BJ (cell line): ENCODE measurements around the gene AGL. TPM values are rescaled to one million over a fixed set of nuclear protein-coding genes. Genes with fewer than 3 reads are reported as not detected.

ENCODE experiments used
- CTCF ChIA-PET: fragments of 350-600 bp; formaldehyde crosslinking; extraction: SDS; loops from one replicate; lab custom pipeline; 2021; ENCODE audit warnings: antibody characterized with exemption, inconsistent platforms; lab: Yijun Ruan, JAX
- POLR2A ChIA-PET: fragments of 300-600 bp; sonication (Branson Sonifier 250); formaldehyde crosslinking; extraction: SDS; loops from one replicate; lab custom pipeline; 2021; ENCODE audit warnings: antibody characterized with exemption; lab: Charles Lee
- DNase-seq: peaks from one replicate; pipeline ENCODE4 v3.0.0-alpha.2; 2011; ENCODE audit warnings: low read depth
- H3K27me3 ChIP-seq: 2 replicates; pipeline ENCODE4 v1.6.0; 2011; ENCODE audit warnings: low read length; ENCODE audit not compliant: control insufficient read depth, insufficient read depth
- H3K36me3 ChIP-seq: 2 replicates; pipeline ENCODE4 v1.5.1; 2011; ENCODE audit warnings: low read length; ENCODE audit not compliant: control insufficient read depth, insufficient read depth
- H3K4me3 ChIP-seq: 2 replicates; pipeline ENCODE4 v1.5.1; 2011; ENCODE audit warnings: low read depth, mild to moderate bottlenecking, control low read depth, low read length
- CTCF ChIP-seq: IDR thresholded peaks from 2 replicates; pipeline ENCODE4 v1.5.1; 2011; ENCODE audit warnings: low read depth, mild to moderate bottlenecking, control low read depth, inconsistent platforms, low read length, moderate library complexity; ENCODE audit not compliant: insufficient read depth
- polyA plus RNA-seq: library from polyadenylated mRNA; depleted of rRNA; stranded (reverse); fragments of >200 nt; gene quantifications from 2 replicates; pipeline ENCODE4 v1.2.3, GENCODE V29; 2011

The AGL gene
- polyA plus RNA-seq, 1 experiment = 1.6 TPM

GRCh38 chr1:99963041-99963795 lies 113.1 kb downstream of the AGL start:
- ChIA-PET POLR2A (no interaction called here), CTCF (no interaction called here)
- Histone ChIP-seq H3K4me3 (no peak overlapping the region), H3K27me3 (no peaks in the 10 kb centered on the region), H3K36me3 (no peaks in the 10 kb centered on the region)
- DNase-seq = no peak
- no peak for TF ChIP-seq CTCF

- ChIA-PET CTCF (no interaction called here), POLR2A (no interaction called here)
- no peak overlapping the region for H3K4me3 ChIP-seq
- no peaks in the 10 kb centered on the region for H3K27me3 ChIP-seq
- no peak for DNase-seq
- no peak for TF ChIP-seq CTCF
- H3K36me3 ChIP-seq = no peaks in the 10 kb centered on the region
Observed at GRCh38 chr1:99964806-99965205, 114.6 kb downstream of the AGL start.

GRCh38 chr1:99965646-99966375 lies 115.7 kb downstream of the AGL start:
- TF ChIP-seq CTCF = no peak
- DNase-seq = no peak
- Histone ChIP-seq H3K4me3 (no peak overlapping the region), H3K27me3 (no peaks in the 10 kb centered on the region), H3K36me3 (no peaks in the 10 kb centered on the region)
- CTCF ChIA-PET = no interaction called here
- POLR2A ChIA-PET = no interaction called here

- POLR2A ChIA-PET = no interaction called here
- no peak for TF ChIP-seq CTCF
Observed at GRCh38 chr1:99968214-99968613, 118.1 kb downstream of the AGL start.

GRCh38 chr1:99969260-99969728 lies 119.1 kb downstream of the AGL start:
- no peak for TF ChIP-seq CTCF
- no peaks in the 10 kb centered on the region for H3K27me3 ChIP-seq
- no peaks in the 10 kb centered on the region for H3K36me3 ChIP-seq
- ChIA-PET CTCF (interaction anchor here (1.2 kb wide), 1 partner anchor 11 kb away, joined by 3 read pairs; no protein-coding TSS in a partner anchor), POLR2A (no interaction called here)
- DNase-seq = no peak
- H3K4me3 ChIP-seq = peak overlapping the region; percentile 74

More at GRCh38 chr1:99968214-99968613, 118.1 kb downstream of the AGL start:
- Histone ChIP-seq H3K27me3 (no peaks in the 10 kb centered on the region), H3K36me3 (no peaks in the 10 kb centered on the region), H3K4me3 (no peak overlapping the region)
- no peak for DNase-seq
- CTCF ChIA-PET = no interaction called here
